Activated CD8-positive, alpha-beta memory T cell treated with anti-CD3 and anti-CD28 coated beads for 48 hours (primary cell): ENCODE measurements around the gene ARHGAP6.
"Not testable (repeated sequence)": the region's sequence is repeated elsewhere in the genome, so short reads cannot be mapped to it uniquely, and the experiment has no call there.

Experiments used
- DNase-seq, 3 experiments: peaks; one replicate each; pipeline ENCODE4 v3.0.0-alpha.2; 2020; ENCODE audit warnings: low read depth in 2 of 3, low spot score in 2 of 3

Gene ARHGAP6

DNA sequence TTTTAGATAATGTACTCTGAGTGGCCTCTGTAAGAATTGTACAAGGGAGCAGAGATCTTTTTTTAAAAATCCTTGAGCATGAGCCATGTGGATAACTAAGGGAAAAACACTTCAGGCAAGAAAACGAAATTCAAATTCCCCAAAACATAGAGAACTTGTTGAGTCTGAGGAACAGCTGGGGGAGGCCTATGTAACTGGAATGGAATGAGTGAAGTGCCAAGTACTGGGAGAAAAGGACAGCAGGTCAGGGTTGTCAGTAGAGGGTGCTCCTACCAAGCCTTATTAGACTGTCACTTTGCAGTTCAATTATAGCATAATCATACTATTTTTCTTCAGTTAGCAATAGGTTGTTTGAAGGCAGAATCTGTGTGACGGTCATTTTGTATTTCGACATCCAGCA is 135.1 kb downstream of the ARHGAP6 start:
- no peak for DNase-seq

DNA sequence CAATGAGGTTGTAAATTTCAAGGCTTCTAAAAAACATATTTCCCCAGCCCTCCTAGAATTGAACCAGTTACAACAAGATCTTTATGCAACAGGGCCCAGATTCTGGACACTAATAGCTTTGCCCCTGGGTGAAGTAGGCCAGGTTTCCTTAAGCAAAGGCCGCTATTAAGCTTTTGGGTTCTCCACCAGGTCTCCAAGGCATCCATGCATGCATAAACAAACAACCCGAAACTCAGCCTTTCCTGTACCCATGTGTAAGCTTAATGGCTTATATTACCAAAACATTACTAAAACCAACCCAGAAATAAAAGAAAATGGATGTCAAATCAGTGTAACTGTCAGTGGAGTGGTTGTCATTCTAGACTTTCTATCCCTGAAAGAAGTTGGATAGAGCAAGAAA is 137.1 kb downstream of the ARHGAP6 start:
- DNase-seq: no peak

DNA sequence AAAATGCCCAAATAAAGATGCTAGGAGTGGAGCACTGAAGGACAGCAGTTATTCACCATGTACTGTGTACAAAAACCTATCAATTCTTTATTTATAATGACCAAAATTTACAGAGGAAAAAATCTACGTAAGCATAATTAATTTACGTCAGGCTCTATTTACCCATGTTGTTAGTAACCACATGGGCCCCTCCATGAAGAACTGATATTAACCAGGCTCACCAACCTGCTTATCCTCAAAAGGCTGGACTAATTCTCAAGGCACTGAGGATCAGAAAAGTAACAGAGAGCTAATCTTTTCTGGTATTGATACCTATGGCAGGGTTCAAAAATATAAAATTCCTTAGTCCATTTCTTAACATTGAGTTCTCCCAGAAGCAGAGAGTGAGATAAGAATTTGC is 140.0 kb downstream of the ARHGAP6 start:
- no peak for DNase-seq

DNA sequence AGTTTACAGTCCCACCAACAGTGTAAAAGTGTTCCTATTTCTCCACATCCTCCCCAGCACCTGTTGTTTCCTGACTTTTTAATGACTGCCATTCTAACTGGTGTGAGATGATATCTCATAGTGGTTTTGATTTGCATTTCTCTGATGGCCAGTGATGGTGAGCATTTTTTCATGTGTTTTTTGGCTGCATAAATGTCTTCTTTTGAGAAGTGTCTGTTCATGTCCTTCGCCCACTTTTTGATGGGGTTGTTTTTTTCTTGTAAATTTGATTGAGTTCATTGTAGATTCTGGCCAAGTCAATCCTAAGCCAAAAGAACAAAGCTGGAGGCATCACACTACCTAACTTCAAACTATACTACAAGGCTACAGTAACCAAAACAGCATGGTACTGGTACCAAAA is 146.5 kb downstream of the ARHGAP6 start:
- DNase-seq: not testable (repeated sequence)

DNA sequence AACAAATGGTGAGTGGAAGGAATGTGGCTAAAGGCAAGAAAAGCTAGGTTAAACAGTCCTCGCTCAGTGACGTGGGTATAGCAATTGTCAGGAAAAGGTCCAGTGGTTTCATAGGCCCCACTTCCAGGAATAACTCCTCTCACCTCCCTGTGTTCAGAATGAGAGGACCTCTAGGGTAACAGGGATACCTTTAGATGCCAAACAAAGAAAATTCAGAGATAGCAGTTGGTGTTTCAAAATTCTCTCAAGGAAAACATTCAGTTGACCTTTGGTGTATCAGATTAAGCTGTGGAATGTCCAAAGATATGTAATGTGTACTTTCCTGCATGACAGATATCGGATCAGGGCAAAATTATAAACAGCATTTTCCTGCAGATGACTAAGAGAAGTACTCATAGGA is 155.9 kb downstream of the ARHGAP6 start:
- DNase-seq: no peak

DNA sequence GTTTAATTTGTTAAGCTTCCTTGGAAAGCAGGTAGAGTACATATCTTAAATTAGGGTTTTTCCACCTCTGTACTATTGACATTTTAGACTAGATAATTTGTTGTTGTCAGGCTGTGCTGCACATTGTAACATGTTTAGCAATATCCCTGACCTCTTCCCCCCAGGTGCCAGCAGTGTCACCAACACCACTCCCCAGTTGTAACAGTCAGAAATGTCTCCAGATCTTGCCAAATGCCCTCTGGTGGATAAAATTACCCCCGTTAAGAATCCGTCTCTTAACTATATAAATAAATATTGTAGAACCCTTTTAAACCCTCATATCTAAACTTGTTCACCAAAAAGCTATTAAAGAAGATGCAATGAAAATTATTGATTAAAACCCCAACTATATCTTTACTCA is 161.5 kb downstream of the ARHGAP6 start:
- DNase-seq: no peak

DNA sequence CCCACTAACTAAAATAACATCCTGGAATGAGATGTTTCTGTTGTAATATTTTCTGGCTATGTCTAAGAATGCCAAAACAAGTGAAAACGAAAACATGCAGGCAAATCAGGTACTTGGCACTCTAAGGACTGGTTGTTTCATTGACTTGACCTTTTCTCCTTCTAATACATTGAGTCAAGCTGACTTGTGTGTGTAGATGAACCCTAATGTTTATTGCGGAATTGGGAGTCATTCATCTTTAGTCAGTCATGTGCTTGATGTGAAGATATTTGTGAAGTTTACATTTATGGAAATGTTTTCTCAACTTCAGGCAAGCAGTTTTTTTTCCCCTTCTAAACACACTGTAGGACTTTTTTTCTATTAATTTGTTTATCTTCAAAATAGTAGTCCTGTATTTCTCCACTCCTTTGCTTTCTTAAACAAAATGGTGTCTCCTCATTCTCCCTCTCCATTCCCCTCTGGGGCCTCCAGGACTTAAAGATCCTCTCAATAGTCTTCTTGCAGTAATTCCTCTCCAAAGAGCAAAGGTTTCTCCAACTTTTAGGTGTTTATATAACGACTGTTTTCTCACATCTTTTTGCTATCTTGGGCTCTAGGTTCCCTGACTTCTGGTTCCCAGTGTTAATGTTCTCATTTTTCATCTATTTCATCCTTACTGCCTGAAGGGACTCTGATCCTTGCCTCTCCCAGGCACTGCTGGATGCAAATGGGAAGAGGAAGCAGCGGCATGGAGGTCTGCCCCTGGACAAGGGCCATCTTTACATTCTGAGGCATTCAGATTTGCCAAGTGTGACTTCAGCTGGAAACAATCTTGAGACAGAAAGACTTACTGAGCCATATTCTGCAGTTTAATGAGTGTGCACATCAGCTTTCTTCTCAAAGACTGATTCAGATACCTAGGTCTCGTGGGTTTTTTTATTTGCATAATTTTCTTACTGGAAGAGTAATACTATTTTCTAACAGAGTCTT is 166.4 kb downstream of the ARHGAP6 start:
- DNase-seq: no peak

DNA sequence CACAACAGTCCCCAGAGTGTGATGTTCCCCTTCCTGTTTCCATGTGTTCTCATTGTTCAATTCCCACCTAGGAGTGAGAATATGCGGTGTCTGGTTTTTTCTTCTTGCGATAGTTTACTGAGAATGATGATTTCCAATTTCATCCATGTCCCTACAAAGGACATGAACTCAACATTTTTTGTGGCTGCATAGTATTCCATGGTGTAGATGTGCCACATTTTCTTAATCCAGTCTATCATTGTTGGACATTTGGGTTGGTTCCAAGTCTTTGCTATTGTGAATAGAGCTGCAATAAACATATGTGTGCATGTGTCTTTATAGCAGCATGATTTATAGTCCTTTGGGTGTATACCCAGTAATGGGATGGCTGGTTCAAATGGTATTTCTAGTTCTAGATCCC is 174.3 kb downstream of the ARHGAP6 start:
- not testable (repeated sequence) for DNase-seq

DNA sequence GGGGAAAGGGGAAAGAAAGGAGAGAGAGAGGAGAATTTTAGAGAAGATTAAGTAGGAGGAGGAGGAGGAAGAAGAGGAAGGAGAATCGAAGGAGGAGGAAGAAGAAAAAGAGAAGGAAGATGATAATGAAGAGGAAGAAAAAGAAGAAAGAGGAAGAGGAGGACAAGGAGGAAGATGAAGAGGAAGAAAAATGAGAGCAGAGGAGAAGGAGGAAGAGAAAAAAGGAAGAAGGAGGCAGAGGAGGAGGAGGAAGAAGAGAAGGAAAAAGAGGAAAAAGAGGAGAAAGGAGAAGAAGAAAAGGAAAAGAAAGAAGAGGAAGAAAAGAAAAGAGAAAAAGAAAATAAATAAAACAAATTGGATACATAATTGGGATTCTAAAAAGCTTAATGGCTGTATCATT is 181.4 kb downstream of the ARHGAP6 start:
- DNase-seq: no peak

DNA sequence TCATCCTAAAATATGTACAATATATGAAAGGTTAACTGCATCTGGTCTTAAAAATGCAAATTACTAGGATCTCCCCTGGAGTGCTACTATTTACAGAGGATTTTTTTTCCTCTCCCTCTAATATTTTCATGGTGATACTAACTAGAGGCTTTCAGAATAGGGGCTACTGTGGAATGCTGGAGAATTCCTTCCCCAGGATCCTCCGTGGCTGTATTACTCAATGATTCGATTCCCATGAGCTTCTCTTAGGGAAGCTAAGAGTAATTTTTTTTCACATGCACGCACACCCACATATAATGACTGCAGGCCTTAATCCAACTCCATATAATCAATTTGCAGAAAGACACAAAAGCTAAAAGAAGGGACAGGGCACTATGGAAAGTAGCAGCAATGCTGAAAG is 184.7 kb downstream of the ARHGAP6 start:
- no peak for DNase-seq

DNA sequence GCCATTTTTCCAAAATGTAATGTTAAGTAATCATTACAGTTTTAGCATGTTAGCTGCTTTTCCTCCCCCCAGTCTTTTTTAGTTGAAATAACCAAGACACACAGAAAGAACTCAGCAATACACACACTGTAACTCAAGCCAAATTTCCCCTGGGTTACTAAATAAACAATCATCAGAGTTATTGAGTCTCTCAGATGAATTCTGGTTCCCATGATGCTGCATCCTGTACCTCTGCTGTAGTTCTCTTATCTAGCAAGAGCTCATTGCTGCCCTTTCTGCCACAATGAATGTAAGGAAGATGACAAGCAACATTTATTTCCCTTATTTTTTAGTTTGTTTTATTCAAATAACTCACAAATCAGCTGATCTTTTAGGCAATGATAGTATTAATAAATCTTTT is 185.1 kb downstream of the ARHGAP6 start:
- no peak for DNase-seq

DNA sequence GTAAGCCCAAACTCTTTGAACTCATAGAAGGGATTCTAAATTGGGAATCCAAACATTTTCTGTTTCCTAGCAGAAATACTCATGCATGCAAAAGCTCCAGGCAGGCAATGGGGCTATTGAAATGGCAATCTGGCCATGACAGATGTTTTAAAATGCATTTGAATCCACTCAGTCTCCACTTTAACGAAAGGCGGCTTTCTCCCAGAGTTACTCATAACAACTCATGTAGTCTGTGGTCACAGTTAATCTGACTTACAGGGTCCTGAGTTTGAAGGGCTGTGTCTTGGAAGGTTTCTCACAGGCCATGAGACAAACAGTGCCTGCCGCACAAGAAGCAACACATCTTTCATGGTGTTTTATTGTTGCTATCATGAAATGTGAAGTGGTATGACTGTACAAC is 186.8 kb downstream of the ARHGAP6 start:
- no peak for DNase-seq

DNA sequence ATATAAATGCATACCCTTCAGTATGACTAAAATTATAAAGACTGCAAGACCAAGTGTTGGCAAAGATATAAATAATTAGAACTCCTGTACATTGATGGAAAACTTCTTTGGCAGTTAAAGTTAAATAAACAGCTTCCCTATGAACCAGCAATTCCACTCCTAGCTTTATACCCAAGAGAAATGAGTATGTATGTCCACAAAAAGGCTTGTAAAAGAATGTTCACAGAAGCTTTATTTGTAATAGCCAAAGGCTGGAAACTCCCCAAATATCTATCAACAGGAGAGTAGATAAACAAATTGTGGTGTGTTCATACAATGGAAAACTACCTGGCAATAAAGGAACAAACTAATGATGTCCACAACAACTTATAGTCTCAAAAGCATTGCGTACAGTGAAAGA is 187.7 kb downstream of the ARHGAP6 start:
- DNase-seq: no peak

DNA sequence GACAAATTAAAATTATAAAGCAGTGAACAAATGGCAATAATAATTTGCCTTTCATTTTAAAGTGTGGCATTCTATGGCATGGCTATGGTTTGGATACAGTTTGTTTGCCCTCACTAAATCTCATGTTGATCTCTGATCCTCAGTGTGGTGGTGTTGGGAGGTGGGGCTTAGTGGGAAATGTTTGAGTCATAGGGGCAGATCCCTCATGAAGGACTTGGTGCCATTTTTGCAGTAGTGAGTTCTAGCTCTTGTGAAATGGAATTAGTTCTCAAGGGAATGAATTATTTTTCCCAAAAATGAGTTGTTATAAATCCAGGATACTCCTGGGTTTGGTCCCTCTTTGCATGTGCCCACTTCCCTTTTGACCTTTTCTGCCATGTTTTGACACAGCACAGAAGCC is 191.1 kb downstream of the ARHGAP6 start:
- DNase-seq: no peak

DNA sequence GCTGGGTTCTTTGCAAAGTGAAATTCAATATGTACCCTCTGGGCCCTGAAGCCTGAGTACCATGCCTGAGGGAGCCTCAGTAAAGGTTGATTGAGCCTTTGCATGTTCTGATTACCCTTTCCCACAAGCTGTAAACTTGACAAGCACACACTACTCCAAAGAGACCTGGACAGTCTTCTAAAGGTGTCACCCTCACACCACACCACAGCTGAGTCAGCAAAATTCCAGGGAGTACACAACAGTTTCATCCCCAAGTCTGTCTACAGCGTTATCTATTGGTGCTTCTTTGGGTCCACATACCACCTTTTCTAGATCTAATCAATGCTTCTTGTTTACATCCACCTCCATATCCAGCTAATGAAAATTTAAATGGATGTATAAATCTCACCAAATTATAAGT is 191.7 kb downstream of the ARHGAP6 start:
- DNase-seq: no peak

DNA sequence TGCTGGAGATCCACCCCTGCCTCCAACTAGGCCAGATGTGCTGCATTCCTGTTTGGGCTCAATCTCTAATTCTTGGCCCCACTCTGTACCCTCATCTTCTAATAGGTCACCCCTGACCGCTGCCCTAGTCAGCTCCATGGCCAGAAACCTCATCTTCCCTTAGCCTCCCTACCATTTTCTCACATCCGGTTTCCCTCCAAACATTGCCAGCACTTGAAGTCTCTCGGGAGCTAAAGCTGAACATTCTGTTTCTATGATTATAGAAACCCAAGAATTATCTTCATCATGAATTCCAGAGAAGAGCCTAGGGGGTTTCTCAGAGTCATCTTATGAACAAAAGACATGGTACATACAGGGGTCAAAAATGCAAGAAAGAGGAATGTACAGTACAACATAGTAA is 192.8 kb downstream of the ARHGAP6 start:
- DNase-seq: no peak

DNA sequence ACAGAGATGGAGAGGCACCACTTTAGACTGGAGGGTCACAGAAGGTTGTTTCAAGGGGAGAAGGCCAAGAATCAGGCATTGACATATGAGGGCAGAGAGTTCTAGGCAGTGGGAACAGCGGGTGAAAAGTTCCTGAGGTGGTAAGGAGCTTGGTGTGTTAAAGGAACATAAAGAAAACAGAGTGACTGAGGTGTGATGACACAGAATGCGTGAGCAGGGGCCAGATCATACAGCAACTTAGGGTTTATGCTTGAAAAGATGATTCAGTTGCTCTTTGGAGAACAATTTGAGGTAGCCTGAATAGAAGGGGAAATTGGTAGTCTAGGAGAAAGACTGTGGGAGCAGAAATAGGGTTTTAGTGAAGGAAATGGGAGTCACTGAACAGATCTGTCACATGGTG is 193.3 kb downstream of the ARHGAP6 start:
- DNase-seq: no peak

DNA sequence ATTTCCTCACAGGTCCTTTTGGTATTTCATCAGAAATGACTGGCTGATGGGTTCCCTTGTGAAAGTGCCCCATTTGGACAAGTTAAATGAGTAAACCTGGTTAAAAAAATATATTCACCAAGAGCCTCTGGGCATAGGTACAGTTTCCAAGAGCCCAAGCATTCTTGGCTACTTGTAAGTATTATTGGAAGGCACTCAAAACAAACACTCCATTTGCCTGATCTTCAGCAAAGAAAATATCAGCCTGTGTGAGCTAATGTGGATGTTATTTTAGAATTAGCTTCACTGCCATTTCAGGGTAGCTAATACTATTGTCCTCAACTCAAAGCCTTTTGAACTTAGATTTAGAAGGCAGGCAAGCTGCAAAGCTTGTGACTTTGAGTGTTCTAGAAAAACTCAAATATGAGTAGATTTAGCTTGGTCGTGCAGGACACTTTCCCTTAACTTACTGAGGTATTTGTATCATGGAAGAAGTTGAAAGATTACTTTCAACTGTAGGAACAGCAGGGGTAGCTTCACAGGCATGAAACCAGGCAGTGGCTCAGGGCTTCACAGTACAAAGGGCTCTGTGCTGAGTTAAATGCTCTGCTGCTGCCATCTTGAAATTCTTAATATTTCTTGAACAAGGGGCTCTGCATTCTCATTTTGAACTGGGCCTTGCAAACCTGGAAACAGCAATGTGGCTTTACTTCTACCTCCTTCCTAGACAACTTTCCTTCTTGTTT is 195.3 kb downstream of the ARHGAP6 start:
- DNase-seq: no peak

DNA sequence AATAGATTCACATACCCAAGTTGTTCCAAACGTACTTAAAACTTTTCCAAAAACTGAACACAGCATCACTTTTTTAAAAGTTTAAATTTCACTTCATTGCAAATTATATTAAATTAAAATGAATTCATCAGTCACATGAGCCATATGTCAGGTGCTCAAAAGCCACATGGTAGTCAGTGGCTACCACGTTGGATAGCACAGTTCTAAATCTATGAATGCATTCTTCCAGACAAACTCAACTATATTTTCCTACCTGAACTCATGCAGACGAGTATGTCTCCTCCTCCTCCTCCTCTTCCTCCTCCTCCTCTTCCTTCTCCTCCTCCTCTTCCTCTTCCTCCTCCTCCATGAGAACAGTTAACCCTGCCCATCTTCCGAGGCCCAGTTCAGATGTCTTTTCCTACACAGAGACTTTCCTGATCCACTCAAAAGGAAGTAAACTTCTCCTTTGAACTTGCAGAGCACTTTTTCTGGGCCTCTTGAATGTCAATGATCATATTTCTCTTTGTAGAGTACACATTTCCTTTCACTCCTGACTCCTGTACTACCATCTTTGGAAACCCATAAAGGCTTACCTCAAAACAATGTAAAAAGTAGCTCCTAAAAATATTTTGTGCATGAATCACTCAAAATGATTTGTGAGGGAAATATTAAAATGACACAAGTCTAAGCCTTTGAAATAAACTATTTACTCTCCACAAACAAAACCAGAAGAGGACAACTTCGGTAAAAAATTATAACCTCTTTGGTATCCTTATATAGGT is 199.9 kb downstream of the ARHGAP6 start:
- no peak for DNase-seq

DNA sequence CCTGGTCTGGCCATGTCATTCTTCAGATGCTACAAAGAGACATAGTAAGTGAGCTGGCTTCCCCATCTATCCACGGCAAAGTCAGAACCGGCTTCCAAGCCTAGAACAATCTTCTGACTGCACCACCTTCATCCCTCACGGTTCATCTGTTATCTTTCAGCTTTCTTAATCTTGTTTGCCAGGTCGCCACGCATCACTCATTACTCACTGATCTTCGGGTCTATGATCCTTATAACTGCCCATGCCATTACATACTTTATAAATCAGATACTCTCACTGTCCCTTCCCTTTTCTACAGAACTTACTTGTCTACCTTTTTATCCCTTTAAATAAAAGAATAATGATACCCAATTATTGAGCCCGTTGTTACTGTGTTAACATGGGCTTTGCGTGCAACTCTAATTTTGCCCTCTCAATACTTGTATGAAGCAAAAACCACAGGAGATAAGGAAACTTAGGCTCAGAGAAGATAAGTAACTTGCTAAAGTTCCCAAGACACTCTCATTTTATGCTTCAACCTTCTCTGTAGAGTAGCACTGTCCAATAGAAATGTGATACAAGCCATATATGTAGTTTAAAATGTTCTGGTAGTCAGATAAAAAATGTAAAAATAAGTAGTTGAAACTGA is 200.8 kb downstream of the ARHGAP6 start:
- DNase-seq: no peak

DNA sequence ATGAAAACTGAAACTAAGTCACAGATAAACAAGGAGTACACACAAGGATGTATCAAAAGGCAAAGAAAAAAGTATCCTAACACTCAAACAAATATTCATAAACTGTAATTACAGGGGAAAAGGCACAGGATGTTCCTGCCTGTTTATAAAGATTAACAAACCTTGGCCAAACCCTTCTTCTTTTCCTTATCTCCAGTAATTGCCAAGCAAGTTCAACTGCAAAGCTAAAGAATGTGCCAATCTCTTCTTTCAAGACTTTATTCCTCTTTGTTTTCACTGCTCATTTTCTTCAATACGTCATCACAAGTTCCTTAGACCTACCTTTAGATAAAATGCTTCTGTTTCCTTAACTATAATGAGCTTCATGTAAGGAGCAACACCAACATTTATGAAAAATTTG is 201.3 kb downstream of the ARHGAP6 start:
- no peak for DNase-seq
